ENCODE measurements around the gene ZFYVE16.
A peak's percentile ranks its signal among the peaks of the same experiment; 100 is the strongest.
"Not testable (repeated sequence)": the region's sequence is repeated elsewhere in the genome, so short reads cannot be mapped to it uniquely, and the experiment has no call there.

The ZFYVE16 gene

GRCh38 chr5:80463269-80463668 is 55.4 kb downstream of the ZFYVE16 start:
- Mint-ChIP-seq H3K4me3 (no peak overlapping the region), H3K36me3 (peaks cover 62% of the 10 kb centered on the region)

GRCh38 chr5:80466669-80467485 is 59.0 kb downstream of the ZFYVE16 start:
- H3K36me3 Mint-ChIP-seq = peaks cover 58% of the 10 kb centered on the region

More at GRCh38 chr5:80463269-80463668, 55.4 kb downstream of the ZFYVE16 start:
- no peaks in the 10 kb centered on the region for H3K4me1 Mint-ChIP-seq
- no peak overlapping the region for H3K27ac Mint-ChIP-seq
- H3K9me3 Mint-ChIP-seq = peaks cover 15% of the 10 kb centered on the region
- no peaks in the 10 kb centered on the region for H3K27me3 Mint-ChIP-seq

GRCh38 chr5:80468131-80468530 is 60.3 kb downstream of the ZFYVE16 start:
- no peak overlapping the region for H3K27ac Mint-ChIP-seq
- H3K4me1 Mint-ChIP-seq = no peaks in the 10 kb centered on the region
- H3K4me3 Mint-ChIP-seq = no peak overlapping the region
- peaks cover 51% of the 10 kb centered on the region for H3K36me3 Mint-ChIP-seq
- peaks cover 21% of the 10 kb centered on the region for H3K9me3 Mint-ChIP-seq
- H3K27me3 Mint-ChIP-seq = no peaks in the 10 kb centered on the region

More at GRCh38 chr5:80466669-80467485, 59.0 kb downstream of the ZFYVE16 start:
- no peaks in the 10 kb centered on the region for H3K4me1 Mint-ChIP-seq
- no peak overlapping the region for H3K27ac Mint-ChIP-seq
- no peaks in the 10 kb centered on the region for H3K27me3 Mint-ChIP-seq
- no peak overlapping the region for H3K4me3 Mint-ChIP-seq
- peaks cover 21% of the 10 kb centered on the region for H3K9me3 Mint-ChIP-seq

GRCh38 chr5:80470631-80471030 is 62.8 kb downstream of the ZFYVE16 start:
- not testable (repeated sequence) for H3K4me1 Mint-ChIP-seq, H3K9me3 Mint-ChIP-seq, H3K27me3 Mint-ChIP-seq, H3K4me3 Mint-ChIP-seq, H3K27ac Mint-ChIP-seq
- peaks cover 40% of the 10 kb centered on the region for H3K36me3 Mint-ChIP-seq

- Mint-ChIP-seq H3K4me1 (no peaks in the 10 kb centered on the region), H3K36me3 (peaks cover 23% of the 10 kb centered on the region), H3K27me3 (no peaks in the 10 kb centered on the region), H3K4me3 (no peak overlapping the region), H3K9me3 (no peaks in the 10 kb centered on the region), H3K27ac (no peak overlapping the region)
Observed at GRCh38 chr5:80474929-80475328, 67.1 kb downstream of the ZFYVE16 start.

- no peaks in the 10 kb centered on the region for H3K4me1 Mint-ChIP-seq
- no peaks in the 10 kb centered on the region for H3K27me3 Mint-ChIP-seq
- no peak overlapping the region for H3K27ac Mint-ChIP-seq
- H3K36me3 Mint-ChIP-seq = peaks cover 17% of the 10 kb centered on the region
- H3K9me3 Mint-ChIP-seq = peaks cover 12% of the 10 kb centered on the region
- H3K4me3 Mint-ChIP-seq = no peak overlapping the region
Observed at GRCh38 chr5:80479713-80480112, 71.8 kb downstream of the ZFYVE16 start.

GRCh38 chr5:80480354-80480753 is 72.5 kb downstream of the ZFYVE16 start:
- Mint-ChIP-seq H3K4me1 (no peaks in the 10 kb centered on the region), H3K4me3 (no peak overlapping the region), H3K27ac (no peak overlapping the region), H3K9me3 (peaks cover 12% of the 10 kb centered on the region), H3K36me3 (peaks cover 15% of the 10 kb centered on the region), H3K27me3 (no peaks in the 10 kb centered on the region)

GRCh38 chr5:80481019-80481893 is 73.4 kb downstream of the ZFYVE16 start:
- no peak overlapping the region for H3K4me3 Mint-ChIP-seq
- H3K9me3 Mint-ChIP-seq = peaks cover 12% of the 10 kb centered on the region
- H3K36me3 Mint-ChIP-seq = peaks cover 15% of the 10 kb centered on the region
- H3K27me3 Mint-ChIP-seq = no peaks in the 10 kb centered on the region
- H3K27ac Mint-ChIP-seq = no peak overlapping the region
- H3K4me1 Mint-ChIP-seq = no peaks in the 10 kb centered on the region

GRCh38 chr5:80482578-80482977 is 74.7 kb downstream of the ZFYVE16 start:
- peaks cover 10% of the 10 kb centered on the region for H3K4me1 Mint-ChIP-seq
- peaks cover 12% of the 10 kb centered on the region for H3K9me3 Mint-ChIP-seq
- H3K27ac Mint-ChIP-seq = no peak overlapping the region
- peaks cover 3% of the 10 kb centered on the region for H3K27me3 Mint-ChIP-seq
- H3K36me3 Mint-ChIP-seq = peaks cover 18% of the 10 kb centered on the region
- no peak overlapping the region for H3K4me3 Mint-ChIP-seq

- Mint-ChIP-seq H3K4me1 (peaks cover 16% of the 10 kb centered on the region), H3K4me3 (no peak overlapping the region), H3K36me3 (peaks cover 18% of the 10 kb centered on the region), H3K27ac (no peak overlapping the region), H3K9me3 (peaks cover 12% of the 10 kb centered on the region), H3K27me3 (peaks cover 3% of the 10 kb centered on the region)
Observed at GRCh38 chr5:80483636-80484232, 75.9 kb downstream of the ZFYVE16 start.

GRCh38 chr5:80487444-80487828 is 79.6 kb downstream of the ZFYVE16 start:
- Mint-ChIP-seq H3K4me3 (peak overlapping the region; percentile 89), H3K27ac (no peak overlapping the region), H3K4me1 (peaks cover 21% of the 10 kb centered on the region), H3K27me3 (peaks cover 3% of the 10 kb centered on the region), H3K36me3 (peaks cover 12% of the 10 kb centered on the region), H3K9me3 (peaks cover 7% of the 10 kb centered on the region)

- H3K27ac Mint-ChIP-seq = peak within 1 kb of the TSS; percentile 74
- peaks cover 3% of the 10 kb centered on the region for H3K27me3 Mint-ChIP-seq
- H3K9me3 Mint-ChIP-seq = peaks cover 4% of the 10 kb centered on the region
- H3K36me3 Mint-ChIP-seq = peaks cover 7% of the 10 kb centered on the region
- peak within 1 kb of the TSS; percentile 89 for H3K4me3 Mint-ChIP-seq
- peaks cover 21% of the 10 kb centered on the region for H3K4me1 Mint-ChIP-seq
Observed at GRCh38 chr5:80487829-80488721, 80.2 kb downstream of the ZFYVE16 start, which contains the start of gene FAM151B. FAM151B (plus strand) TSS chr5:80488100; CDS start chr5:80488124, 24 bp downstream.

GRCh38 chr5:80491296-80491695 is 83.4 kb downstream of the ZFYVE16 start:
- no peaks in the 10 kb centered on the region for H3K9me3 Mint-ChIP-seq
- H3K4me3 Mint-ChIP-seq = no peak overlapping the region
- peaks cover 2% of the 10 kb centered on the region for H3K36me3 Mint-ChIP-seq
- peaks cover 21% of the 10 kb centered on the region for H3K4me1 Mint-ChIP-seq
- no peak overlapping the region for H3K27ac Mint-ChIP-seq
- peaks cover 3% of the 10 kb centered on the region for H3K27me3 Mint-ChIP-seq

- H3K27me3 Mint-ChIP-seq = no peaks in the 10 kb centered on the region
- no peak overlapping the region for H3K4me3 Mint-ChIP-seq
- no peak overlapping the region for H3K27ac Mint-ChIP-seq
- H3K9me3 Mint-ChIP-seq = no peaks in the 10 kb centered on the region
- no peaks in the 10 kb centered on the region for H3K36me3 Mint-ChIP-seq
- H3K4me1 Mint-ChIP-seq = peaks cover 12% of the 10 kb centered on the region
Observed at GRCh38 chr5:80492741-80493140, 84.9 kb downstream of the ZFYVE16 start.

- H3K27ac Mint-ChIP-seq, H3K4me1 Mint-ChIP-seq, H3K9me3 Mint-ChIP-seq, H3K27me3 Mint-ChIP-seq, H3K4me3 Mint-ChIP-seq, H3K36me3 Mint-ChIP-seq: not testable (repeated sequence)
Observed at GRCh38 chr5:80493443-80493842, 85.6 kb downstream of the ZFYVE16 start.
